PC-3 (cell line): ENCODE data around the gene TMEM121B. TPM values are rescaled to one million over a fixed set of nuclear protein-coding genes. Genes with fewer than 3 reads are reported as not detected.

ENCODE experiments used
- ATAC-seq: fragments of 200-7000 bp; cut with Tn5 transposase; 2 replicates; pipeline ENCODE4 v1.9.1; 2020; ENCODE audit warnings: mild to moderate bottlenecking, moderate library complexity
- BruUV-seq: library from RNA; stranded (reverse); fragments of 400-500 nt; replicated peaks from 2 replicates; lab custom pipeline; 2021; lab: Mats Ljungman, UMichigan
- CTCF ChIA-PET: fragments of 300-600 bp; sonication (Branson Sonifier 250); formaldehyde crosslinking; loops from one replicate; lab custom pipeline; 2022; ENCODE audit warnings: antibody characterized with exemption; lab: Charles Lee
- POLR2A ChIA-PET: fragments of 300-600 bp; sonication (Branson Sonifier 250); formaldehyde crosslinking; loops from one replicate; lab custom pipeline; 2022; ENCODE audit warnings: antibody characterized with exemption; ENCODE audit not compliant: unreplicated experiment; lab: Charles Lee
- DNase-seq: peaks from one replicate; pipeline ENCODE4 v3.0.0-alpha.2; 2015
- H2AFZ ChIP-seq: fragments of 300-600 bp; sonication (generic); 2 replicates; pipeline ENCODE4 v1.6.0; 2016; ENCODE audit warnings: antibody characterized with exemption, low read length
- H3F3A ChIP-seq: fragments of 300-600 bp; sonication (generic); one replicate; pipeline ENCODE4 v1.6.0; 2017; ENCODE audit warnings: antibody characterized with exemption, low read length, control low read depth, mild to moderate bottlenecking; ENCODE audit not compliant: unreplicated experiment
- H3K27ac ChIP-seq: fragments of 300-600 bp; sonication (generic); 2 replicates; pipeline ENCODE4 v1.5.1; 2016; ENCODE audit warnings: mild to moderate bottlenecking, low read length
- H3K27me3 ChIP-seq: fragments of 300-600 bp; sonication (generic); 2 replicates; pipeline ENCODE4 v1.6.1; 2016; ENCODE audit warnings: low read length, mixed read lengths
- H3K36me3 ChIP-seq: fragments of 300-600 bp; sonication (generic); 2 replicates; pipeline ENCODE4 v1.6.1; 2016; ENCODE audit warnings: low read depth, mixed run types, low read length, mixed read lengths
- H3K4me1 ChIP-seq: fragments of 300-600 bp; sonication (generic); 2 replicates; pipeline ENCODE4 v1.5.1; 2016; ENCODE audit warnings: low read length; ENCODE audit not compliant: insufficient read depth
- H3K4me2 ChIP-seq: fragments of 300-600 bp; sonication (generic); 2 replicates; pipeline ENCODE4 v1.6.0; 2016; ENCODE audit warnings: low read length
- H3K4me3 ChIP-seq: fragments of 300-600 bp; sonication (generic); 2 replicates; pipeline ENCODE4 v1.5.1; 2016; ENCODE audit warnings: mild to moderate bottlenecking, low read length, mixed read lengths
- H3K79me2 ChIP-seq: fragments of 300-600 bp; sonication (generic); 2 replicates; pipeline ENCODE4 v1.6.1; 2017; ENCODE audit warnings: low read length, mixed read lengths
- H3K9ac ChIP-seq: fragments of 300-600 bp; sonication (generic); 2 replicates; pipeline ENCODE4 v1.6.0; 2016; ENCODE audit warnings: mild to moderate bottlenecking, low read length
- H3K9me2 ChIP-seq: fragments of 300-600 bp; sonication (generic); replicated peaks from 2 replicates; pipeline ENCODE4 v1.6.1; 2016; ENCODE audit warnings: mixed run types, low read length, mixed read lengths
- H3K9me3 ChIP-seq: fragments of 300-600 bp; sonication (generic); 2 replicates; pipeline ENCODE4 v1.6.1; 2016; ENCODE audit warnings: low read length, mixed read lengths
- H4K20me1 ChIP-seq: fragments of 300-600 bp; sonication (generic); 2 replicates; pipeline ENCODE4 v1.6.1; 2016; ENCODE audit warnings: low read length, mixed read lengths
- EZH2 ChIP-seq: fragments of 300-600 bp; sonication (generic); IDR thresholded peaks from one replicate; pipeline ENCODE4 v1.6.1; 2017; ENCODE audit warnings: antibody characterized with exemption, mild to moderate bottlenecking, low read length; ENCODE audit not compliant: unreplicated experiment
- EZH2phosphoT487 ChIP-seq: fragments of 300-600 bp; sonication (generic); IDR thresholded peaks from 2 replicates; pipeline ENCODE4 v1.6.1; 2018; ENCODE audit warnings: mild to moderate bottlenecking, antibody characterized with exemption, low read length, borderline replicate concordance
- intact Hi-C: fragments of 100-400 bp; cut with micrococcal nuclease; formaldehyde crosslinking; loops from 2 replicates; pipeline ENCODE4 v1.9.0; 2023
- total RNA-seq: library from RNA; depleted of rRNA; stranded (reverse); fragments of >200 nt; gene quantifications from 2 replicates; pipeline ENCODE4 v1.2.3, GENCODE V29; 2014
- TF ChIP-seq, protein P1 (sequence below): fragments of 300-600 bp; sonication (generic); conservative IDR thresholded peaks from 2 replicates; pipeline ENCODE4 v1.5.1; 2017; ENCODE audit warnings: antibody characterized with exemption, low read depth, mild to moderate bottlenecking, low read length

The TMEM121B gene
- total RNA-seq, 1 experiment from 2014 or later = 0.11 TPM

DNA sequence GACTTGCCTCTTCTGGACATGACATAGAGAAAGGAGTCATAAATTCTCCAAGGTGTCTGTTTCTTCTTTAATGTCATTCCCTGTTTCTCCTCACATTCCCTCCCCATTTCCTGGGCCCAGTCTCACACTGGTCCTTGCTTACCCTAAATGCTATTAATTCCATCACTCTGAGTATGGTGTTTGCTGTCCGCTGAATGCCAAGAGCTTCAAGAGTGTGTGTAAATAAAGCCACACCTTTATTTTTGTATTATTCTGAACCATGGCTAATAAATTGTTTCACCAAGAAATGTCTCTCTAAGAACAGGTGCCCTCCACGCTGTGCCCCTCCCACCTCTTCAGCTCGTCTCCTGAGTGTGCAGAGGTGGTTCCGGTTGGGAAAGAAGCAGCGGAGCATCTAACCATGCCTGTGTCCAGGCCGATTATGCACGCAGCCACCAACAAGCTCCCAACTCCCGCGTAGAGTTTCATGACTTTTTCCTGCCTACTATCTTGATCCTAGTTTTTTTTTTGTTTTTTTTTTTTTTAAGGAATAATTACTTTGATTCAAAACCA is 8.6 kb downstream of the TMEM121B start:
- POLR2A ChIA-PET = interaction anchor here (0.9 kb wide), 1 partner anchor 59 kb away, joined by 11 read pairs; no protein-coding TSS in a partner anchor

DNA sequence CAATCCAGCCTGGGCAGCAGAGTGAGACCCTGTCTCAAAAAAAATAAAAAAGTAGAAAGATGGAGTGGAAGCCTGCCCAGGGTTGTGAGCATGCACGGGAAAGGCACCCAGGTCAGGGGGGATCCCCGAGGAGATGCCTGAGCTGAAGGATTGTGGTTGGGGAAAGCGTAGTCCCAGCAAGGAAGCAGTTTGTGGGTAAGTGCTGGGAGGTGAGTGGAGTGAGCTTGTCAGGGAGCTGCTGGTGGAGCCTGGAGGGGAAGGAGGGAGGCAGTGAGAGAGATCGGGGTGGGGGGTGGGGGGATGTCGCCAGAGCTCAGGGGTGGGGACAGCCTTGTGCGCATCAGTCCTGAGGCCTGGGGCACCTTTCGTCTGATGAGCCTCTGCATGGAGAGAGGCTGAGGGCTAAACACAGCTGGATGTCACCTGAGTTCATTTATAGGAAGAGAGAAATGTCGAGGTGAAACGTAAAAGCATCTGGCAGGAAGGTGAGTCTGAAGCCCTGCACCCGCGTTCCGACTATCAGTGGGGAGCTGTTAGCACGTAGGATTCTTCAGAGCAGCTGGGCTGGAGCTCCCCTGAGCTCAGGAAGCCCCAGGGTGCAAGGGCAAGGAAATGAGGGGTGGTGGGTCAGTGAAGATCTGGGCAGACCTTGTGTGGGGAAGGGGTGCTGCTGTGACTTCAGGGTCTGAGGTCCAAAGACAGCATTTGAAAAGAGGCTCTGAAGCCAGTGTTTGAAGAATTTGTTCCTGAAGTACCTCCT is 10.2 kb downstream of the TMEM121B start:
- Histone ChIP-seq H2AFZ (no peak overlapping the region), H3K79me2 (no peaks in the 10 kb centered on the region), H3K27ac (no peak overlapping the region), H3F3A (no peaks in the 10 kb centered on the region), H3K4me1 (peaks cover 11% of the 10 kb centered on the region), H3K9me3 (no peaks in the 10 kb centered on the region), H3K36me3 (no peaks in the 10 kb centered on the region), H3K9ac (no peak overlapping the region), H3K4me3 (no peak overlapping the region), H3K9me2 (no peaks in the 10 kb centered on the region), H3K4me2 (no peak overlapping the region), H4K20me1 (no peaks in the 10 kb centered on the region), H3K27me3 (no peaks in the 10 kb centered on the region)
- CTCF ChIA-PET = no interaction called here
- no peak for DNase-seq
- intact Hi-C loops = no loop called here
- ATAC-seq = no peak
- POLR2A ChIA-PET = no interaction called here
- no TSS peak for BruUV-seq
- TF ChIP-seq EZH2 (no peak), EZH2phosphoT487 (no peak)
- TF ChIP-seq, protein P1, sequence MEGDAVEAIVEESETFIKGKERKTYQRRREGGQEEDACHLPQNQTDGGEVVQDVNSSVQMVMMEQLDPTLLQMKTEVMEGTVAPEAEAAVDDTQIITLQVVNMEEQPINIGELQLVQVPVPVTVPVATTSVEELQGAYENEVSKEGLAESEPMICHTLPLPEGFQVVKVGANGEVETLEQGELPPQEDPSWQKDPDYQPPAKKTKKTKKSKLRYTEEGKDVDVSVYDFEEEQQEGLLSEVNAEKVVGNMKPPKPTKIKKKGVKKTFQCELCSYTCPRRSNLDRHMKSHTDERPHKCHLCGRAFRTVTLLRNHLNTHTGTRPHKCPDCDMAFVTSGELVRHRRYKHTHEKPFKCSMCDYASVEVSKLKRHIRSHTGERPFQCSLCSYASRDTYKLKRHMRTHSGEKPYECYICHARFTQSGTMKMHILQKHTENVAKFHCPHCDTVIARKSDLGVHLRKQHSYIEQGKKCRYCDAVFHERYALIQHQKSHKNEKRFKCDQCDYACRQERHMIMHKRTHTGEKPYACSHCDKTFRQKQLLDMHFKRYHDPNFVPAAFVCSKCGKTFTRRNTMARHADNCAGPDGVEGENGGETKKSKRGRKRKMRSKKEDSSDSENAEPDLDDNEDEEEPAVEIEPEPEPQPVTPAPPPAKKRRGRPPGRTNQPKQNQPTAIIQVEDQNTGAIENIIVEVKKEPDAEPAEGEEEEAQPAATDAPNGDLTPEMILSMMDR = no peak

More for the DNA sequence above, 8.6 kb downstream of the TMEM121B start:
- TF ChIP-seq EZH2 (no peak), EZH2phosphoT487 (no peak)
- TF ChIP-seq, protein P1 = no peak
- Histone ChIP-seq H3K4me2 (0 out of 2 replicates have a peak overlapping the region, but pooled peaks have one; percentile 33), H3K4me3 (no peak overlapping the region), H3F3A (no peaks in the 10 kb centered on the region), H3K9me2 (no peaks in the 10 kb centered on the region), H3K27ac (no peak overlapping the region), H3K79me2 (no peaks in the 10 kb centered on the region), H3K27me3 (no peaks in the 10 kb centered on the region), H2AFZ (no peak overlapping the region), H3K9ac (no peak overlapping the region), H3K4me1 (peaks cover 11% of the 10 kb centered on the region), H3K36me3 (no peaks in the 10 kb centered on the region), H3K9me3 (no peaks in the 10 kb centered on the region), H4K20me1 (no peaks in the 10 kb centered on the region)
- DNase-seq = peak; percentile 52
- intact Hi-C loops = loop anchor here (1.0 kb wide), 2 partner anchors 28 to 46 kb away; partner anchors contain the start of gene IL17RA
- ATAC-seq = peak; percentile 97
- CTCF ChIA-PET = interaction anchor here (0.8 to 1.0 kb wide), 2 partner anchors 46 to 59 kb away, joined by 3 to 6 read pairs; no protein-coding TSS in a partner anchor
- no TSS peak for BruUV-seq

DNA sequence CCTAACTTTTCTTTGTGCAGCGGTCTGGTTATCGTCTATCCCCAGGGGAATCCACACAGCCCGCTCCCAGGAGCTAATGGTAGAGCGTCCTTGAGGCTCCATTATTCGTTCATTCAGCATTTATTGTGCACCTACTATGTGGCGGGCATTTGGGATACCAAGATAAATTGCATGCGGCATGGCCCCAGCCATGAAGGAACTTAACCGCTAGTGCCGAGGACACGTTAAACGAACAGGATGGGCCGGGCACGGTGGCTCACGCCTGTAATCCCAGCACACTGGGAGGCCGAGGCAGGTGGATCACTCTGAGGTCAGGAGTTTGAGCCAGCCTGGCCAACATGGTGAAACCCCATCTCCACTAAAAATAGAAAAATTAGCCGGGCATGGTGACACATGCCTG is 11.2 kb downstream of the TMEM121B start:
- Histone ChIP-seq H3K27ac (no peak overlapping the region), H2AFZ (no peak overlapping the region), H3K9me3 (no peaks in the 10 kb centered on the region), H3K27me3 (no peaks in the 10 kb centered on the region), H3K79me2 (no peaks in the 10 kb centered on the region), H3F3A (no peaks in the 10 kb centered on the region), H3K36me3 (no peaks in the 10 kb centered on the region), H3K9me2 (no peaks in the 10 kb centered on the region), H4K20me1 (no peaks in the 10 kb centered on the region), H3K4me1 (peaks cover 11% of the 10 kb centered on the region), H3K9ac (no peak overlapping the region), H3K4me2 (no peak overlapping the region), H3K4me3 (no peak overlapping the region)
- DNase-seq (no peak), ATAC-seq (no peak)
- CTCF ChIA-PET = no interaction called here
- no TSS peak for BruUV-seq
- POLR2A ChIA-PET = no interaction called here
- intact Hi-C loops = no loop called here
- TF ChIP-seq, protein P1 = no peak
